Measurements from ENCODE around the gene USP26.
"Not testable (repeated sequence)": the region's sequence is repeated elsewhere in the genome, so short reads cannot be mapped to it uniquely, and the experiment has no call there.

USP26 gene

GRCh38 chrX:132983496-132983895, 113.4 kb downstream of the USP26 start:
- no peak overlapping the region for H3K27ac ChIP-seq

GRCh38 chrX:132980035-132980434, 116.9 kb downstream of the USP26 start:
- not testable (repeated sequence) for H3K27ac ChIP-seq

More at GRCh38 chrX:132983496-132983895, 113.4 kb downstream of the USP26 start:
- TF ChIP-seq CTCF (conservative IDR thresholded peaks at IDR 0.05) = no peak
- no peak for TF ChIP-seq ZFX (IDR thresholded peaks at IDR 0.05)

All from C4-2B (cell line).